Keratinocyte (primary cell): Measurements from ENCODE around the gene CAMSAP1.

Source experiments
- CTCF ChIP-seq, 3 experiments: IDR thresholded peaks in 1 of 3; conservative IDR thresholded peaks in 1 of 3; optimal IDR thresholded peaks in 1 of 3; 2 replicates in 2 of 3; 3 replicates in 1 of 3; pipeline versions ENCODE3 to v1.5.1; 2011; ENCODE audit warnings: low read length in 3 of 3, mild to moderate bottlenecking in 3 of 3, moderate library complexity in 2 of 3, control low read depth in 1 of 3, inconsistent platforms in 1 of 3; ENCODE audit not compliant: insufficient read depth in 2 of 3; ENCODE audit errors: extremely low read depth in 1 of 3
- EZH2 ChIP-seq: IDR thresholded peaks from one replicate; pipeline ENCODE4 v1.6.1; 2012; ENCODE audit warnings: inconsistent platforms, mild to moderate bottlenecking, low read length, moderate library complexity

DNA sequence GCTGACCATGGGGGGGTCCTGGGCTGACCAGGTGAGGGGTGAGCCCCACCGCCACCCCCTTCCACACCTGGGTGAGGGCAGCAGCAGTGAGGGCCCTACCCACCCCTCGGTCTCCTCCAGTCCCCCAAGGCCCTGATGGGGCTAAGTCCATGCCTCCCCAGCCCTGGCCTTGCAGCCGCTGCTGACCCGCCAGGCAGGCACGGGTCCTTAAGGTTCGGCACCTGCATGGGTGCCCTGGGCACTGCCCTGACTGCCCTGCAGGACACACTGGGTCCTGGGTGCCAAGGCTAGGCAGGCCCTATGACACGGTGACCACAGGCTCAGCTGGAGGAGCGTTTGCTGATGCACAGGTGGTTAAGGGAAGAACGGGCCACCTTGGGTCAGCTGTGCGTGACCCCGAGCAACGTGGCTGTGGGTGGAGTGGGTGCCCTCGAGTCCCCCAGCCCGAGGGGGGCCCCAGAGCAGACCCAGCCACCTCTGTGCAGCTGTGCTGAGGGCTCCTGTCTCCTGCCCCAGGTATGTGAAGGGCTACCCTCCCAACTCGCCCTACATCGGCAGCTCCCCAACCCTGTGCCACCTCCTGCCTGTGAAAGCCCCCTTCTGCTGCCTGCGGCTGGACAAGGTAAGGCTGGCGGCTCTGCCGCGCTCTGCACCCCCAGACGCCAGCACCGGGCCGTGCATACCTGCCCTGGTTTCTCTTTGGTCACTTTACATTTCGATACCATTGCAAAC lies 132.4 kb downstream of the CAMSAP1 start:
- TF ChIP-seq CTCF (optimal IDR thresholded peaks at IDR 0.05 in 1 of 3, IDR thresholded peaks at IDR 0.05 in 1 of 3, conservative IDR thresholded peaks at IDR 0.05 in 1 of 3; ENCODE audit: extremely low read depth in 1 of 3, insufficient read depth in 2 of 3, low read length in 3 of 3) (no peak), EZH2 (no peak)
